NCI-H2227 treated with DMSO at 0.1 percent for 48 hours (cell line): ENCODE results near the gene CRYBG1.
"Not testable (repeated sequence)": the region's sequence is repeated elsewhere in the genome, so short reads cannot be mapped to it uniquely, and the experiment has no call there.

Experiments
- DNase-seq: peaks from one replicate; lab custom pipeline; 2025; lab: John Stamatoyannopoulos, UW

CRYBG1 gene

DNA sequence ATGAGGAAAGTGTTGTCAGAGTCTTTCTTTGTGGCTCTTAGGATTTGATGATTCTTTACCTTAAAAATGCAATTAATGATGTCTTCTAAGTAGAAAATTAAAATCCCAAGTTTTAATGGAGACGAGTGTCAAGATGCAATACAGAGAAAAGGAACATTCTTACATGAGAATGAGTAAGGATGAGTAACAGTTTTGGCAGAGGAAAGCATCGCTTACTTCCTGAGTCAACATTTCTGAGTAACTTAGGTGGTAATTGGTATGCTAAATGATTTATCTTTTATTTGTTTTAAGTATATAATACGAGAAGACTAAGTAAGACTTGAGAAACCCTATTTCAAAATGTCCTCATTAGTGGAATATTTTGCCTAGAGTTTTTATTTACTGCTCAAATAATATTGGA, 167.5 kb downstream of the CRYBG1 start:
- no peak for DNase-seq

DNA sequence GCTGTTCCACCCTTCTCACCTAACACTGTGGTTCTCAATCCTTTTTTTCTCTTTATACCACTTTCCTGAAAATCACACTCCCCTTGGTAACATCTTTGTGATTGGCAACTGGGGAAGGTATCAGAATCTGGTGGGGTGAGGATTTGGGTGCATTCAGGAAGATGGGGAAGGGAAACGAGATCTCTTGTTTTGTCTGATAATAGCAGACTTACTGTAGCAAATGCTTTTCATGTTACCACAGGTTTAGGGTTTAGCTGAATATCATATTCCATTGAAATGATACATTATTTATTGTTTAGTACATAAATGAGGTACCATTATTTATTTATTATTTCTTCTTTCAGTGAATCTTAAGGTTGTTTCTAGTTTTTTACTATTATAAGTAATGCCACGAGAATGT, 168.0 kb downstream of the CRYBG1 start:
- DNase-seq = no peak

DNA sequence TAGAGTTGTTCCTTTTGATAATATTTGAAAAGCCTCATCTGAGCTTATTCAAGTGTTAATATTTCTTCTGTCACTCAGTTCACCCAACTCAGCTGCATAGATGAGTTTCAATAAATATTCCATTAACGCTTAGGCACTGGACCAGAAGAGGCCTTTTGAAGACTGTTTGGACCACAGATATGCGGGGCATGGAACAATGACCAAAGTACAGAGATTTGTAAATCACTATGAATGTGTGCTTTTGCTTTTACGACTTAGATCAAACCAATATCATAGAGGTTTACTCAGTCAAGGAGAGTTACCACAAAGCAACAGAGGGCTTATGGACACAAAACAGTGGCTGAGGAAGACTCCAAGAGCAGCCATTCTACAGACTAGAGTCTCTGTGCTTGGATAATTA, 168.9 kb downstream of the CRYBG1 start:
- no peak for DNase-seq

DNA sequence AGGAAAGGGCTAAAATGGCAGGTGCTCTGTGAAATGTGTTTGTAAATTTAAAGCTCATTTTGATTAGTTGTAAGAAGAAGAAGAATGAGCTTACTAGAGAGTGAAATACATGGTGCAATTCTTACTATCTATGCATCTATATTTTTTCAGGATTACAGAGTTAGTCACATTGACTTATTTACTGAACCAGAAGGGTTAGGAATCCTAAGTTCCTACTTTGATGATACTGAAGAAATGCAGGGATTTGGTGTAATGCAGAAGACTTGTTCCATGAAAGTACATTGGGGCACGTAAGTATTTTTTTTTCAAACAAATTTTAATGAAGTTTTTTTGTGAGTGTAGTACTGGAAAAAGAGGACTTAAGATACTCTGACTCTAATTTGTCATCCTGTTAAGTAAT, 169.5 kb downstream of the CRYBG1 start:
- DNase-seq = no peak

DNA sequence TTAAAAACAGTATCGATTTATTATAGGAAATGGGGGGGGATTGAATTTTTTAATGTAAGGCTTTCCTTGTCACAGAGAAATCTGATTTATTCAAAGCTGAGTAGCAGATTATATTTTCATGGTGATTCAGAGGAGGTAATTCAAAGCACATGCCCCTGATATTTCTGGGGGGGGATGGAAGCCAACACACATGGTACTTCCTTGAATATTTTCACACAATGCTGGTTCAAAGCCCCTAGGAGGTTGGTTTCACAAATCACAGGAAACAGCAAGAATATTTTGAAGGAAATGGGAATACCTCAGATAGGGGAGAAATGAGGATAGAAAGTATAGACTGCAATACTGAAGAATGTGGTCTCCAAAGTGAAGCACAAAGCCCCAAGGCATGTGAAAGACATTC, 170.0 kb downstream of the CRYBG1 start:
- DNase-seq = no peak

DNA sequence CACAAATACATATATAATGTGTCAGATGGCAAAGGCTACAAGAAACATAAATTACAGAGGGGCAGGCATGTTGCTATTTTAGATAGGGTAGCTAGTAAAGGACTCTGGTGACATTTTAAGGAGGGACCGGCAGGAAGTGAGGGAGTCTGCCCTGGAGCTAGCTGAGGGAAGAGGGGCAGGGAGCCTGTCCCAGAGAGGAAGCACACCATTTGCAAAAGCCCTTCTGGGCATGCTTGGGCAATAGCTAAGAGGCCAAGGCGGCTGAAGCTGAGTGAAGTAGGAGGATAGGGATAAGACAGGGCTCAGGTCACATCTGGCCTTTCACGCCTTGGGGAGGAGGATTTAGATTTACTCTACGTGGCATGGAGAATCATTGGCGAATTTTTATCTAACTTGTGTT, 172.5 kb downstream of the CRYBG1 start:
- no peak for DNase-seq

DNA sequence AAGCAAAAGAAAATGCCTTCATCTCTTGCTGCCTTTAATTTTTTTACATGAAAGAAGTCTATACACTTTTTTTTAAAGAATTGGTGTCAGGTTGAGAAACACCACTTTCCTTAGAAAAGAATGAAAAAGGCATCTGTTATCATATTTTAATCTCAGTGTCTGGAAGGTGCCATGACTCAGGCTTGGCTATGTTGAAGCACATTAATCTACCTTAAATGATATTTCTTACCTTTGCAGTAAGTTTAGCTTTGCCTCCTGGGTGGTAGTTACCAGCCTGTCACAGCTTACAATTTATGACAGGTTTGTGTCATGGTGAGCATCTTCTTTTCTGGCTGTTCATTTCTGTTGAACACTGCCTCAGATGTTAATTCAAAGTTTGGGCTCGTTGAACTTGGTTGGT, 173.5 kb downstream of the CRYBG1 start:
- DNase-seq = no peak

DNA sequence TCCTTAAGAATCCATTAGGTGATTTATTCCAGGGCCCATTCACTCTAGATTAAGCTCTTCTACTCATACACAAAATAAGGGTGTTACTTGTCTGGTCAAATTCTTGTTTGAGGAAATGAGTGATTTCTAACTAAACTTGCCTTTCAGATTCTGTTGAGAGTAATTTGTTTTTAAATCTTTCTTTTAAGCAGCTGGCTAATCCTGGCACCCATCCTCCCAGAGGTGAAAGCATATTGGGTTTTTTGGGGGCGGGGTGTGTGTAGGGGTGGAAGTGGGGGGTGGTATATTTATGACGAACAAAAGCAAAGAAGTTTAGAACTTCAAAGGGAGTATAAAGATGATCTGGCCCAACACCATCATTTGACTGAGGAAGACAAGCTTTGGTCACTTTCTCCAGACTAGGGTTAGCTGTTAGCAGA, 174.1 kb downstream of the CRYBG1 start:
- DNase-seq = no peak

DNA sequence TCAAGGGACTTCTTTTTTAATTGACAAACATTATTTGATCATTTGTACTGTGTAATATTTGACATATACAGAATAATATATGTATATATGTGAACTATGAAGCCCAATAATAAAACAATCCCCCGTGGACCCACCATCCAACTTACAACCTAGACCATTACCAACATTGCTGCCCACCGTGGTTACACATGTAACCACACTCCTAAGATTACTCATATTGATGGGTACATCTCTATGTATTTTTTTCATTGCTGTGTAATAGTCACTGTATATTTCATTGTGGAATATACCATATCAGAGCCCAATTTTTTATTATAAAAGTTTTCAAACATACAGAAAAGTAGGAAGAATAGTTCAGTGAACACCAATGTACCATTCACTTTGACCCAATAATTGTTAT, 174.5 kb downstream of the CRYBG1 start:
- DNase-seq = no peak

DNA sequence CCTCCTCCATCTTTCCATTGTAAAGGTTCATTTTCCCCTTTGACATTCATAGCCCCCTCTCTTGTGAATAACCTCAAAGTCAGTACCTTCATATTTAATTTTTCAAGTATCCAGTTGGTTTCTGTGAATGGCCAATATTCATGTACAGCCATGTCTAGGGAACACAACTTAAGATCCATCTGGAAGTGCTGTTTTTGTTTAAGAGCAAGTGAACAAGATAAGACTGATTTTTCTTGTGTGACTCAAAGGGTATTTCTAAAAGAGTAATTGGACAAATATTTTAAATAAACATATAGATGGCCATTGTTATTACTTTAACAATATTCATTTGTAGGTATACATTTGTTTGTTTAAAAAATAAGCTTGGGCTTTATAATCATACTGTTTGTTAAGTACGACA, 175.8 kb downstream of the CRYBG1 start:
- DNase-seq = no peak

DNA sequence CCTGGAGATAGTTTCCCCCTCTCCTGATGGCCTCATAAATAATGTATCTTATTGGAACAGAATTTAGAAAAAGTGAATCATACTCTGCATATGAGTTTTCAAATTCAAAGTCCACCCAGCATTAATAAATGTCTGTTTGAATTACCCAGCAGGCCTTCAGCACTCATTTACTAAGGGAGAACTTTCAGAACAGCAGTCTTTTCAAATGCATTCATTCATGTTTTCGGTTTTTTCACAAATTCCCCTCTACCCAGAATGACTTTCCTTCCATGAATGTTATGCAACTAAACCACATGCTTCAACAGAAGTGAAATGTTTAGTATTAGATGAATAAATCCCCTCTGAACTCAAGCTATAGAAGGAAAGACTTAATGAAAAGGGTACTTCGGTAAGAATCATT, 176.3 kb downstream of the CRYBG1 start:
- no peak for DNase-seq

DNA sequence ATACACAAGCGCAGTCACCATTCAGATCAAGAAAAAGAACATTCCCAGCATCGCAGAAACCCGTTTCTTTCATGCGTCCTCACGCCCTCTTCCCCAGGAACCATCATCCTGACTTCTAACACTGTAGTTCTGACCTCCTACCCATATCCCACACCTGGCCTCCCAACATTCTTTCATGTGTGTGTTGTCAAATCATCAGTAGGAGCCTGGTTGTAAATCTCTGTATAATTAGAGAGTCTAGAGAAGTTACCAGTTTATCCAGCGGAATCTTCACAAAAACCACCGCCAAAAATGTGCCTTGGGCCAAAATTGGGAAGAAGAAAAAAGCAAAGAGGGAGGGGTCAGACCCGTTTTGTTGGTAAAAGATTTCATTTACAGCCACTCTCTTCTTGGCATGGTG, 177.1 kb downstream of the CRYBG1 start:
- DNase-seq = no peak

DNA sequence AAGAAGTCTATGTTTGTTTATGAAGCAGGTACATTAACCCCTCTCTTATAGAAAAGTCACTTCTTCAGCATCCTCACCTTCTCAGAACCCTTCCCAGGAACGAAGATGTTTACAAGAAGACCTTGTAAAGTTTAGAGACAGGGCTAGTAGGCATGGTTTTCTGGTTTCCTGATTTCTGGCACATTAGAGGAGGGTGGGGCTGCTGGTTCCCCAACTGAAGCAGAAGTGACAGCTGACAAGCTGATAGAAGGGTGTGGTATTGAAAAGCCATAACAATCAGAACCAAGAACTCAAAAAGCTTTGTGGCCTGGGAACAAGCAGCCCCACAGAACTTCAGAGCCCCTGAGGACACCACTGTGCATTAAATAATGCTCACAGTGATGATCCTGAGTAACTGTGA, 177.6 kb downstream of the CRYBG1 start:
- no peak for DNase-seq

DNA sequence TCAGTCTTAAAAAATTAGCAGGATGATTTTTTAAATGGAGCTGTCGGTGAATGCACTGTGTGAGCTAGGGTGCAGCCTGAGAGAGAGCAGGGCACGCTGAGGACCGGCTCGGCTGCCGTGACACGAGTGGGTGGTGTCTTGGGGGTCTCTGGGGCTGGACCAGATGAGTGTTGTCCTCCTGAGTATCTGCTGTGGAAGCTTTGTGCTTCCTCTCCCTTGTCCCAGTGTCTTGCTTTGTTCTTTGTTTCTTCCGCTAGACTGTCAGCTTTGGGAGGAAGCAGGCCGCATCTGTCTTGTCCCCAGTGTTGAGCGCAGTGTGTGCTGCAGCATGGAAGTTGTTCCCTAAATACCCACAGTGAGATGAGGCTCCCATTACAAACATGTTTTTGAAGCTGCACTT, 179.4 kb downstream of the CRYBG1 start:
- no peak for DNase-seq

DNA sequence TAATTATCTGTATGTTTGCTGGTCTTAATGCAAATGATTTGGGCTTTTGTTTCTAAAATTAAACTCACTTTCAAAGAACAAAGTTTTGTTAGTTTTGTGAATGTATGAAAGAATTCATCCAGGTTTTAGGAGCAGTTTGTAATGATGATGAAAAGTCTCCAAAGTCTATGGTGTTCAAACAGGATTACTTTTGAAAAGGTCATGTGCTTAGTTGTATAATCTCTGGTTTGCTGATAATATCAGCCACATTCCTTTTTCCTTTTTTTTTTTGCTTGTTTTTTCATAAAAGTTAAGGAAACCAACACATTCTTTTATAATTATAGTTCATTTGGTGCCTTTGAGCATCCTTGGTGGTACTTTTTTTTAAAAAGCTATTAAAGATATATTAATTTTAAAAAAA, 179.9 kb downstream of the CRYBG1 start:
- DNase-seq = no peak

DNA sequence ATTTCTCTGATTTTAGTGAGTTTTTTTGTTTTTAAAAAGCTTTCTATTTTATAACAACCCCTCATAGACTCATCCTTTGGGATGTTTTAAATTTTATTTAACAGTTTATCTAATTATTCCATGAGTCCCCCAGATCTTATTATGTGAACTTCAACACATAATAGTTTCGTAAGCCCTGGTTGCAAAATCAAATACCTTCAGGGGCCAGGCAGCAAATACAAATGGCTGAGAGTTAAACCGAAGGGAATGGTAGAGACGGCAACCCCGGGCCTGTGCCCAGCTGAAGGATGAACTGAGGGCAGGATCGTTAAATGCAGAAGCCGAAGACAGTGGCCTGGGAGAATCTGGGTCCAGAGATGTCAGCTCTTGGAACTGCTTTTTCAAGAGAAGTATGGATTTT, 180.4 kb downstream of the CRYBG1 start:
- DNase-seq = no peak

DNA sequence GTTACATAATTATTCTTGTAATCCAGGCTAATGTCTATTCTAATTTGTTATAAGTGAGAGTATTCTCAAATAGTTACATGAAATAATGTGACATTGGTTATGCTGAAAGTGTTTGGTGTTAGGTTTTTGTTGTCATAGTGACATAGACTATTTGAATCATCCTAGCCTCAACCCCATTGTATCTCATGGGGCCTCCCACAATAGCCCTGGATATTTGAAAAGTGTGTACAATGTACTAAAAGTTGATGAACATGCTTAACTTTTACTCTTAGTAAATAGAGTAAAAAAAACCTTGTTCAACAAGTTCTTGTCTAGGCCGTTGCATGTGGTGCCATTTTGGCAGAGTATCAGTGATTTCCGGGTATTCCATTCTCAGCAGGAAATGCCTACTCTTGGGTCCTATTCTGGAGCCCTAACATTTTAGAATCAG, 185.8 kb downstream of the CRYBG1 start:
- no peak for DNase-seq

DNA sequence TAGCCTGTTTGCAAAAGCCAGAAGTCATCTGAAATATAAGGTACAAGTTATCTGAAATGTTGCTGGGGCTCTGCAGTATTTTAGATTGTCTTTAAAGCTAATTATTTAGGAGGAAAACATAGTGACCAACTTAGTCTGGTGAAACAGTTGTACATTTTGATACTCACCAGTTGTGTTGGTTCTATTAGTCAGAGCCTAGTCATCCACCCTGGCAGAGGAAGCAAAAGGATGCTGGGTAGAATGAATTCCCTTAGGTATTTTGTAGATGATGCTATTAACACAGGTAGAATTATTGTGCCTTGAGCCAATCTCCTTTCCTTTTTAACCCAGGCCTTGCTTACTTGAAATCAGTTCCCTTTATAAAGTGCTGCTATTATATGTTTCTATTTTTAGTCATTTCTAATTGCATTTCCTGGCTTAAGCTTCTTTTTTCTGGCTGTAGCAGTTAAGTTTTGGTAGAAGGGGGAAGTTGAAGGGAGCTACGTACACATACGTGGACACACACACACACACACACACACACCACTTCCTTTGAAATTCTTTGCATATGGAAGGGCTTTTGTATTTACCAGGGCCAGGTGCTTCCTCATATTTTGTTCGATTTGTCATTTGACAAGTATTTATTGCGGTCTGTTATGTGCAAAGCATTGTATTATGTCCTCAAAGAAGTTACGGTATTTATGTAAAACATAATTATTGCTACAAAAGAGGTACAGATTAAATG, 186.3 kb downstream of the CRYBG1 start:
- no peak for DNase-seq

DNA sequence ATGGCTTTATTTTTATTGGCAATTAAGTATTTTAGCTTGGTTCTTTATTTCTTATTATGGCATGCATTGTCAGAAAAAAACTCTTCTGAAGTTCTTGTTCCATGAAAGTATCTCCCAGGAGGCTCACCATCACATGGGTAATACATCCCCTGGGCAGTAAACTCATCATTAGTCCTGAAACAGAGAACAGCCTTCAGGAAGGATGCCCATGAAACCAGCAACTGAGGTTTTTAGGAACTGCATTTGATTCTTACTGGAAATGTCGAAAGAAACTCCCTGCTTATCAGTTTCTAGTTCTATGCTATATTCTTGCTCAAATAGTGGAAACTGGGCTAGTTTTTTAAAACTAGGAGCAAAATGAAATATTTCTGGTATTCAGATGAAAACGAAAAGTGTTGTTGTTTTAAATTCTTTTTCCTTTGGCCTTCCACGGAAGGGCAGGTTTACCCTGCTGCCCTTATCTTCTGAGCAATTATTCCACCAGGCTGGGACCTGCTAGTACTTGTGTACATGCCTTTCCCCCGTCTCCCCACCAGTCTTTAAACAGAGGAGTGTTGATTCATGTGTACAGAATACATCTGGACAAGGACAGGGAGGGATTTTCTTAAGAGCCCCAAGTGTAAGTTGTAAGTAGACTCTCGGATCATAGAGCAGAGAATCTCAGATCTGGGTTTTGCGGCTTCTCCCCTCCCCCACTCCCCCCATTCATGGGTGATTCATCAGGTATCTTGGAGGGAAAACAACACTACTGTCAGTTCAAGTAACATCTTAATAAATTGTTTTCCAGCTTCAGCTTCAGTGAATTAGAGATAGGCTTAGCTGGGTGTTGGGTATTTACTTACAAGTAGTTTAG, 187.3 kb downstream of the CRYBG1 start:
- DNase-seq = no peak

DNA sequence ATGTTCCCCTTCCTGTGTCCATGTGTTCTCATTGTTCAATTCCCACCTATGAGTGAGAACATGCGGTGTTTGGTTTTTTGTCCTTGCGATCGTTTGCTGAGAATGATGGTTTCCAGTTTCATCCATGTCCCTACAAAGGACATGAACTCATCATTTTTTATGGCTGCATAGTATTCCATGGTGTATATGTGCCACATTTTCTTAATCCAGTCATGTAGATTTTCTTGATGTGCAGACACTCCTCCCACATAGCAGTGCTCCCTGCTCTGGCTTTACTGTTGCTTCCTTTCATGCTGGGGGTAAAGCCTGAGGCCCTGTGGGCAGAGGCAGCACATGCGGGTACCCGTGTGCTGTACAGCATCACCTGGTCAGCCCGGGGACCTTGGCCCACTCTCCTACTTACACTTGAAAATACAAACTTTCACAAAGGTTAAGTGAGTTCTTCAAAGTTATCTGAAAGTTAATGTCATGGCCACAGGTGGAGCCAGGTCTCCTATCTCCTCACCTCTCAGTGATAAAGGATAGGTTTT, 188.5 kb downstream of the CRYBG1 start:
- not testable (repeated sequence) for DNase-seq

DNA sequence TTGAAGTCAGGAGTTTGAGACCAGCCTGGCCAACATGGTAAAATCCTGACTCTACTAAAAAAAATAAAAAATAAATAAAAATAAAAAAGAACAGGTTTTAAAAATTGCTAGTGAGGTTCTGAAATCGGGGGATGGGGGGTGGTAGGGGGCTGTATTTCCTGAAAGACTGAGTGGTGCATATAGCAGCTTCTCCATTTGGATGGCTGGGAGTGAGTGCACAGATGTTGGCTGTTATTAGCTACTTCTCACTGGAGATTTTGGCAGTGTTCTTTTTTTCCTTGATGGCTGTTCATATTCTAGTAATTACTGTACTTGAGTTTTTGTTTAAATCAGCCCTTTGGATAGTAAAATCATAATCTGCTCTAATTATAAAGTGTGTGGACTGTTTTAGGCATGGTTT, 189.0 kb downstream of the CRYBG1 start:
- no peak for DNase-seq

DNA sequence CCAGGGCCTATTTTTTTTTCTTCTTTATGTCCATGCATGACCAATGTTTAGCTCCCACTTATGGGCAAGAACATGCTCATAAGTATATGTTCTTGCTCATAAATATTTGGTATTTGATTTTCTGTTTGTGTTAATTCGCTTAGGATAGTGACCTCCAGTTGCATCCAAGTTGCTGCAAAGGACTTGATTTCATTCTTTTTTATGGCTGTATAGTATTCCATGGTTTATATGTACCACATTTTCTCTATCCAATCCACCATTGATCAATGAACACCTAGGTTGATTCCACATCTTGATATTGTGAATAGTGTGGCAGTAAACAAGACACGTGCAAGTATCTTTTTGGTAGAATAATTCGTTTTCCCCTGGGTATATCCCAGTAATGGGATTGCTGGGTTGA, 190.6 kb downstream of the CRYBG1 start:
- DNase-seq = no peak

DNA sequence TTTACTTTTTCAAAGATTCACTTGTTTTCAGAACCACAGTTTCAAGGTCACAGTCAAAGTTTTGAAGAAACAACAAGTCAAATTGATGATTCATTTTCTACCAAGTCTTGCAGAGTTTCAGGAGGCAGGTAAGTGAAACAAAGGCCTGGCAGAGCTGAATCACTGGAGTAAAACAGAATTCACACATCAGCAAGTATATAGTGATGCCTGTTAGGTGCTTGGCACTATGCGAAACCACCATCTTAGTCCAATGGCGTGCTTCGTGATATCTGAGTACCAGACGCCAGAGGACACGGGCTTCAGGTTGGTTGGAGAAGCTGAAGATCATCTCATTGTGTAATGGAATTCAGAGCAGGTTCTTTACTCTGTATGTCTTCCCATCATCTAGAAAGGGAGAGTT, 192.9 kb downstream of the CRYBG1 start:
- DNase-seq = no peak
